ENCODE data around the gene NOTCH1.

GRCh38 chr9:136566553-136566895 lies 20.7 kb upstream of the NOTCH1 start:
- TF ChIP-seq TAF1 (IDR thresholded peaks at IDR 0.05; ENCODE audit: borderline replicate concordance, low read depth, low read length) (no peak), POLR2A (IDR thresholded peaks at IDR 0.05; ENCODE audit: low read depth, low read length) (no peak), POLR2AphosphoS5 (IDR thresholded peaks at IDR 0.05; ENCODE audit: low read depth, low read length) (no peak)

All from GM12892 (cell line).